ENCODE results near the gene FCER1G.
A peak's percentile ranks its signal among the peaks of the same experiment; 100 is the strongest.

FCER1G gene

GRCh38 chr1:161189036-161189435 lies 26.1 kb upstream of the FCER1G start:
- DNase-seq: no peak

- no peak for DNase-seq
Observed at GRCh38 chr1:161190962-161191521, 24.1 kb upstream of the FCER1G start.

GRCh38 chr1:161191971-161192370 lies 23.1 kb upstream of the FCER1G start:
- no peak for DNase-seq

GRCh38 chr1:161192476-161193465 lies 22.3 kb upstream of the FCER1G start:
- DNase-seq: peak; percentile 60

GRCh38 chr1:161193561-161194235 lies 21.4 kb upstream of the FCER1G start:
- no peak for DNase-seq

- no peak for DNase-seq
Observed at GRCh38 chr1:161195171-161195570, 19.9 kb upstream of the FCER1G start.

- DNase-seq: no peak
Observed at GRCh38 chr1:161196111-161196510, 19.0 kb upstream of the FCER1G start.

- DNase-seq: no peak
Observed at GRCh38 chr1:161196521-161197451, 18.3 kb upstream of the FCER1G start.

GRCh38 chr1:161197560-161198193 lies 17.4 kb upstream of the FCER1G start:
- no peak for DNase-seq

- peak; percentile 38 for DNase-seq
Observed at GRCh38 chr1:161198194-161198896, 16.8 kb upstream of the FCER1G start.

- DNase-seq: no peak
Observed at GRCh38 chr1:161198897-161199431, 16.1 kb upstream of the FCER1G start, which contains the start of gene ADAMTS4. TSS of gene ADAMTS4 (minus strand) at chr1:161199054. CDS start at chr1:161198627, 427 bp downstream.

GRCh38 chr1:161199506-161200139 lies 15.5 kb upstream of the FCER1G start:
- DNase-seq: no peak

- DNase-seq: no peak
Observed at GRCh38 chr1:161200421-161200991, 14.6 kb upstream of the FCER1G start.

- no peak for DNase-seq
Observed at GRCh38 chr1:161200992-161201835, 13.9 kb upstream of the FCER1G start.

- DNase-seq: peak; percentile 100
Observed at GRCh38 chr1:161201836-161202712, 13.0 kb upstream of the FCER1G start, which contains the start of gene NDUFS2. TSS of gene NDUFS2 (plus strand) at chr1:161202367. CDS start at chr1:161202386, 19 bp downstream.

- DNase-seq: no peak
Observed at GRCh38 chr1:161206411-161207140, 8.5 kb upstream of the FCER1G start.

GRCh38 chr1:161207173-161207572 lies 7.9 kb upstream of the FCER1G start:
- DNase-seq: no peak

Measured in DMS153 (cell line).